GM21529 (cell line): ENCODE measurements around the gene TXNL1.
"Not testable (repeated sequence)": the region's sequence is repeated elsewhere in the genome, so short reads cannot be mapped to it uniquely, and the experiment has no call there.

Experiments
- ATAC-seq: cut with Tn5 transposase; IDR thresholded peaks from one replicate; pipeline ENCODE4 v1.9.1; 2021; ENCODE audit not compliant: unreplicated experiment

Gene TXNL1

DNA sequence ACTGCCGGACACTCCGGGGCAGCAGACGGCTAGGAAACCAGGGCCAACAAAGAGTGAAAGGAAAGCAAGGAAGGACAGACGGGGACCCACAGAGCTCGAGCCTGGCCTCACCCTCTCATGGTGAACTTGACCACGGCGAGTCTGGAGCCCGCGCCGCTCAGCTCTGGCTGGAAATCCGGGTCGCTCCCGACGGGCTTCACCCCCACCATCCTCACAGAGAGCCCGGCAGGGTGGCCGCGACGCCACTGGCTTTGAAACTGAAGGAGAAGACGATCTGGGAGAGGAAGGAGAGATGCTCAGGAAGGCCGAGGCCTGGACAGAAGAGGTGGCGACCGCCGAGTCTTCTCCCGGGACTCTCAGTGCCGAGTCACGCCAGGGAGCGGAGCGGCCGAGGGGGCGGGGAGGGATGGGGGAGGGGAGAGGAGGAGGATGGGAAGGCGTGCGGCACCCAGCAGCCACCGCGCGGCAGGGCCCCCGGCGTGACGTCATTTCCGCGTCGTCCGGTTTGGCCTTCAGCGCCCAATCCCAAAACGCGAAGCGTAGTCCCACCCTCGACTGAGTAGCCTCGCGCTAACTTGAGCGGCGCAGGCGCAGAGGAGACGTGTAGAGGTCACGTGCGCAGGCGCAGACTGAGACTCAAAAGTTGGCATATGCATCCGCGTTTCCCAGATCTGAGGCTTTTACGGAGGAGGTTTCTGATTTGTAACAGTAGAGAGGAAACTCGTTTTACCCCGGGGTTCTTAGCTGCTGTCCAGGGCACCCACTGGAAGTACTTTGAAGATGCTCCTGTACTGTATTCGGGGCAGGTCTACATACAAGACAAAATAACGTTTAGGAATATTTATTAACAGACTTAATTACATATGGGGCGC, at the start of gene TXNL1:
TXNL1 (minus strand) TSS at position 361 of the 872 bp plus-strand sequence; CDS start at position 209, 152 bp downstream.
- peak; percentile 93 for ATAC-seq

DNA sequence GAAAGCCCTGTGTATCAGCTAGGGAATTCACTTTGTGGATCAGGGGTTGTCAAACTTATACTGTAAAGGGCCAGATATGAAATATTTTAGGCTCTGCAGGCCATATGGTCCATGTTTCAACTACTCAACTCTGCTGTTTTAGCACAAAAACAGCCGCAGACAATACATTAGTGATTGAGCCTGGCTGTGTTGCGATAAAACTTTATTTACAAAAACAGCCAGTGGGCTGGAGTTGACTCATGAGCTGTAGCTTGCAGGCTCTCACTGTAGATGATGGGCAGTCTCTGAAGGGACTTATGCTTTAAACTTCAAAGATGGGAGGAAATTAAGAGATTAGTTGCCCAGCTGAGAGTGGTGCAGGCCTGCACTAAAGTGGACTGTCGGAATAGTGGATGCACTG, 45.9 kb upstream of the TXNL1 start:
- no peak for ATAC-seq

DNA sequence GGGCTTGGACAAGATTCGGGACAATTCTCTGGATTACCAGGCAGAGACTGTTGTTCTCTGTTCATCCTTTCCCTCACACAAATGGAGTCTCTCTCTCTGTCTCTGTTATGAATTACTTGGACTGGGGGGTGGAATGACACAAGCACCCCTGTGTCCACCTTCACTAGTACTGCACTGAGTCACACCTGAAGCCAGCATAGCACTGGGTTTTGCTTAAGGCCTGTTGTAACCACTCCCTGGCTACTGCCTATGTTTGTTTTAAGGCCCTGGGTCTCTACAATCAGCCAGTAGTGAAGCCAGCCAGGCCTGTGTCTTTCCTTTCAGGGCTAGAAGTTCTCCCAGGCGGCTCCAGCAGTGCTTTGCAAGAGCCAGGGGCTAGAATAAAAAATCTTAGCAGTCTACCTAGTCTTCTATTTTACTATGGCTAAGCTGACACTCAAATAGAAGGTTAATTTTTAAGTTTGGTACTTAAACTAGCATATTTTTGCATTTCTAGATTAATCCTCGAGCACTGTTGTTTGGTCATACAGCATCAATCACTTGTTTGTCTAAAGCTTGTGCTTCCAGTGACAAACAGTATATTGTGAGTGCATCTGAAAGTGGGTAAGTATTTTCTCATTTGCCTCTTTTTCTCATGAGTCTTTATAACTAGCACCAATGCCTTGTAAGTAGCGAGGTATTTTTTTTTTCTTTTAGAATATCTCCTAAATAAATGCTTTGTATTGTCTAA, 40.6 kb upstream of the TXNL1 start:
- ATAC-seq, result no peak

DNA sequence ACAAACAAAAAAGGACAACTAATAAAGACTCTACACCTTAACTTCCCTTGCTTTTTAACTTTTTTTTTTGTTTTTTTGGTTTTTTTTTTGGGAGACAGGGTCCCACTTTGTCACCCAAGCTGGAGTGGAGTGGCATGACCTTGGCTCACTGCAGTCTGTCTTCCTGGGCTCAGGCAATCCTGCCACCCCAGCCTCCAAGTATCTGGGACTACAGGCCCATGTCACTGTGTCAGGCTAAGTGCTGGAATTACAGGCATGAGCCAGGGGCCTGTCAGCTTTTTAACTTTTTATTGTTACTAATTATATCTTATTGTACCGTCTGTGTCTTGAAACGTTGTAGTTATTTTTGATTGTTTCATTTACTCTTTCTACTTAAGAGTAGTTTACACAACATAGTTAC, 38.2 kb upstream of the TXNL1 start:
- no peak for ATAC-seq

DNA sequence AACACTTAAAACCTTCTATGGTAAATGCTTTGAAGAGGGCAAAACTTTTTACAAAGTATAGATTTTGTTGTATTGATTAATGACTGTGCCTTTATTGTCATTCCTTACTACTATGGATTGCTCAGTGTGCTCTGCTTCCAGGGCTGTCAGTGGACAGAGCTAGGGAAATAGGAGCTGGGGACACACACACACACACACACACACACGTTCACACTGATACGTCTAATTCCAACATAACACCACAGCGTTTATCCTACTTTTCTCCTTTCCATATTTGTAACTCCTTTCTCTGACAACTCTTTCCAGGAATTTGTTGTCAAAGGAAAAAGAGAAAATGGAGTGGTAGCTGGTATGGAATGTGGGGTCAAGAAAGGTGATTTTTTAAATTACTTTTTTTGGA, 34.6 kb upstream of the TXNL1 start:
- ATAC-seq, result no peak

DNA sequence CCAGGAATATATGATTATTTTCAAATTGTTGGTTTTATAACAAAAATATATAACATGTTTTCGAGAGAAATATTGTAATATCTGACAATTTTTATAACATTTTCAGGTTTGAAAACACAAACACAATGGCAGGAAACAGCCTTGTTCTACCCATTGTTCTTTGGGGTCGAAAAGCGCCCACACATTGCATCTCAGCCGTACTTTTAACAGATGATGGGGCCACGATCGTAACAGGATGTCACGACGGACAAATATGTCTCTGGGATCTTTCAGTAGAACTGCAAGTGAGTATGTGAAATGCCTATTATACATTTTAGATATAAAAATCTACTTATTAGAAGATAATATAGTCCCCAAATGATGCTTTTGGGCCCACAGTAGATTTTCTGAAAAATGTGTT, 34.0 kb upstream of the TXNL1 start:
- ATAC-seq, result no peak

DNA sequence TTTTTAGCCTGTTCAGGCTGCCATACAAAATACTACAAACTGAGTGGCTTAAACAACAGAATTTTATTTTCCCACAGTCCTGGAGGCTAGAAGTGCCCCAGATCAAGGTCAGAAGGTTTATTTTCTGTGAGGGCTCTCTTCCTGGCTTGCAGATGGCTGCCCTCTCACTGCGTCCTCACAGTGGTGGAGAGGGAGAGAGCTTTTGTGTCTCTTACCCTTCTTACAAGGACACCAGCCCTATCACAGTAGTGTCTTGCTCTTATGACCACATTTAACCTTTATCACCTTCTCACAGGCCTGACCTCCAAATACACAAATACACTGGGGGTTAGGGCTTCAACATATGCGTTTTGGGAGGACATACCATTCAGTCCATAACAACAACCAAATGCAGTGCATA, 24.5 kb upstream of the TXNL1 start:
- no peak for ATAC-seq

DNA sequence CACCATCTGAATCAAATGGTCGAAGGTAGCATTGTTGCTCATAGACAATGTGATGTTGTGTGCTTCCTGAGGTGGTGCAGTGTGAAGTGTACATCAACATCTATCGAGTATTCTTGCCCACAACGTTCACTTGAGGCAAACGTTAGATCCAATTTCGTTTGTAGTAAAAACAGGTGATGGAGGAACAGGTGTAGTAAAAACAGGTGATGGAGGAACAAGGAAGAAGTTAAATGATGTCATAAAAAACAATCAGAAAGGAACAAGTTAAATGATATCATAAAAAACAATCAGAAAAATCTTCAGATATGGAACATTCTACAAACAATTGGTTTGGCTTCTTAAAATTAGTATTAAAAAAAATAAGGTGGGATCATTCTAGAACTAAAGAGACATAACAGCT, 24.1 kb upstream of the TXNL1 start:
- ATAC-seq, result no peak

DNA sequence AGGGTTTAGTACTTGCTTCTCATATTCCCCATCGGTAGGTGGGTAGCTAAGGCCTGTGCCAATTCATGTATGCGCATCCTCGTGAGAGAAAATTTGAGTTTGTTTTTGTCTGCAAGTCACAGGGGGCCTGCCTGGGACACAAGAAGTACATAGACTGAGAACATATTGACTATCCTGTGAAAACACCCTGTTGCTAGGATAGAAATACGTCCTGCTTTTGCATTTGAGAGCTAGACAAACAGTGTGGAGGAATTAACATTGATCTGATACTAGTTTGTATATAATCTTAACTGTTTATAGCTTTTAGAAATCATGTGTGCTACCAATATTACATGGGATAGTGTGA, 23.6 kb upstream of the TXNL1 start:
- no peak for ATAC-seq

DNA sequence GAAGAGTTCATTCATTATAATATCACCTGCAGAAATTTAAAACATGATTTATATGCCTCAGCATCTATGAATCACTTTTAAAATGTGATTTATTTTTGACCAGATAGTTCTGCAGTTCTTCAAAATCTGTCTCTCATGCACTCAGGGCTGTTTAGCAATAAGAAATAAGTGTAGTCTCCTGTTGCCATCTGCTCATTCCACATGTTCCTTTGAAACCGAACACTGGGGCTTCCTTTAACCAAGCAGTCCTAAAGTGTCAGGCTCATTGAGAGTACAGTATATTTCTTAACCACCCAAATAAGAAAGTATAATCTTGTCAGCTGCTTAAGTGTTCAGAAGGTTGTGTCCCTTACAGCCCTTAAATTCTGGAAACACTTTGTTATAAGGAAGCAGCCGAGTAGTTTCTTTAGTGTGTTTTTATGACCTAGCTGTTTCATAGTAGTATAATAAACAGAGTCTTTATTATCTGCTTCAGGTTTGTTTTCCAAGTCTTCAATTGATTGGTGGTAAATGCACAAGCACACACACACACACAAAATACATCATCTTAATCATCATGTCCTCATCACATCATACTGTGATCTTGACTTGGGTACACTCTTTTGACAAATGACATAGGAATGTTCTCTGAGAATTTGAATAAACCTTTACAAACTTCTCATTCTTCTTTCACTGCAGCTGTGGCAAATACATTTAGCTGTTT, 23.1 kb upstream of the TXNL1 start:
- no peak for ATAC-seq

DNA sequence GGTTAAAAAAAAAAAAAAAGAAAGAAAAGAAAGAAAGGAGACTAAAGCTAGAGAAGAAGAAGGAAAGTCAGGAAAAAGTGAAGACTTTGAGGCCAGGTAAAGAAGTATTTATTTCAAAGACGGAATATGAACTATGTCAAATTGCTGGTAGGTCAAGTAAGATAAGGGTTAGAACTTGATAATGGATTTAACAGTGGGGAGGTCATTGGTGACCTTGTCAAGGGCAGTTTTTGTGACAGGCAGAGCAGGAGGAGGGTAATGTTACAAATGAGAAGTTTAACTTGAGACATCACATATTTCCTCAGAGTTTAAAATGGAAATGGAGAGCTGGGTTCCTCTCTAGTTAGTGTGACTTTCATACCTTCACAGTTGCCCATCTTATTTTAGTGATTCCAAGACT, 22.3 kb upstream of the TXNL1 start:
- ATAC-seq, result no peak

DNA sequence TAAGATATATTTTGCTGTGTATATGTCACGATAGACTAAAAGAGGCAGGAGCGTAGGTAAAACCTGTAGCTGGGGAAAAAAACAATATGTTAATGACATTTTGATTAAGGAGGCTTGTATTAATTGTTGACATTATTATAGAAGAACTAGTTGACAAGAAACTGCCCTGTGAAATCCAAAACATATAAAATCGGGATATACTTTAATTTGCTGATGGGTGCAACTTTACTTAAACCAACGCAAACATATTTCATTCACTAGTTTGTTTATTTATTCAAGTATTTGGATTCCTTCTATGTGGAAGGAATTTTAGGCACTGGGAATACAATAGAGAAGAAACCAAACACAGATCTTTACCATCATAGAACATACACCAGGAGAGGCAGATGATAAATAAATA, 20.7 kb upstream of the TXNL1 start:
- ATAC-seq, result no peak

DNA sequence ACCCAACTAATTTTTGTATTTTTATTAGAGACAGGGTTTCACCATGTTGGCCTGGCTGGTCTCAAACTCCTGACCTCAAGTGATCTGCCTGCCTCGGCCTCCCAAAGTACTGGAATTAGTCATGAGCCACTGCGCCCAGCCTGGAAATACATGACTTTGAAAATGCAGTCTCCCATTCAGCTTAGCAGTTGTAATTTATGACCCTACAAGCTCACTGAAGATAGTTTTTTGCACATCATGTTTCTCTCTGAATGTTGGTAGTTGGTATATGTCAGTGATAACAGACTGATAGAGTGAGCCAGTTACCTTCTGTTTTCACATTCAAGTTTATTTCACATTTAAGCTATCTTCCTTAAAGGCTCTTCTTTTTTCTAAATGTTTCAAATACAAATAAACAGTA, 19.9 kb upstream of the TXNL1 start:
- ATAC-seq, result no peak

DNA sequence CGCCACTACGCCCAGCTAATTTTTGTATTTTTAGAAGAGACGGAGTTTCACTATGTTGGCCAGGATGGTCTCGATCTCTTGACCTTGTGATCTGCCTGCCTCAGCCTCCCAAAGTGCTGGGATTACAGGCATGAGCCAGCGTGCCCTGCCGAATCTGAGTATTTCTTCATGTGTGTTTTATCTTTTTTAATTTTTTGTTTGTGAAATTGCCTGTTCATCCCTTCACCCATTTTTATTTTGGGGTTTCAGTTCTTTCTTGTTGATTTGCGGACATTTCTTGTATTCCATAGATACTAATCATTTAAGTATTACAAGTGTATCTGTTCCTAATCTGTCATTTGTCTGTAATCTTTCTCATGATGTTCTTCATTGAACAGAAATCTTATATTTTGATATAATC, 15.9 kb upstream of the TXNL1 start:
- ATAC-seq, result not testable (repeated sequence)

DNA sequence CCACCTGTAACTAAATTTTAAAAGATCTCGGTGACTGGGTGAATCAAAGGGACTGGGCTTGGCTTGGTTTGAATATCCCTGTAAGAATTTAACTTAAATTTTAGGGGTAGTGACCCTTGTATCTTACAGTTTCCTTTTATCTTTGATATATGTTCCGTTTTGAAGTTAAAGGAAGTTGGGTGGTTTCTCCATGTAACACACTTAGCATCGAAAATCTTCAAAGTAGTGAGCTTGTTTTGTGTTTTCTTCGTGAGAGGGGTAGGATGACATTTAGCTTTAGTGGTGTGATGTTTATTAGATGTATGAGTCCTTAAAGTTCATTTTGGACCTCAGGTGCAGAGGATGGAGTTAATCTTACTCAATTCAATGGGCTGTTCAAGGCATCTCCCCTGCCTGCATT, 14.4 kb upstream of the TXNL1 start:
- ATAC-seq, result no peak

DNA sequence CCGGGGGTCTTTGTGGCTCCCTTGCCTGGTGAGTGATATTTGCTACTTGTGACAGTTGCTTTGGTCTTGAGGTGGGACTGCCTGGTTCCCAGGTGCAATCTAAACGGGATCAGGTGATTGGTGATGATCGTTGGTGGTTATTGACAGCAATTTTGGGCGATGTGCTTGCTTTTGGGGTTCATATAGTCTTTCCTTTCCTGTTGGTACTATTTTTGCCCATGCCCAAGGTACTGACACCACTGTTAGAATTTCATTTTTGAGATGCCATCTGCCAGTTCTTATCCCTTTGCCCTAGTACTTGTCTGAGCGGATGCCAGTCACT, 13.3 kb upstream of the TXNL1 start:
- ATAC-seq, result no peak

DNA sequence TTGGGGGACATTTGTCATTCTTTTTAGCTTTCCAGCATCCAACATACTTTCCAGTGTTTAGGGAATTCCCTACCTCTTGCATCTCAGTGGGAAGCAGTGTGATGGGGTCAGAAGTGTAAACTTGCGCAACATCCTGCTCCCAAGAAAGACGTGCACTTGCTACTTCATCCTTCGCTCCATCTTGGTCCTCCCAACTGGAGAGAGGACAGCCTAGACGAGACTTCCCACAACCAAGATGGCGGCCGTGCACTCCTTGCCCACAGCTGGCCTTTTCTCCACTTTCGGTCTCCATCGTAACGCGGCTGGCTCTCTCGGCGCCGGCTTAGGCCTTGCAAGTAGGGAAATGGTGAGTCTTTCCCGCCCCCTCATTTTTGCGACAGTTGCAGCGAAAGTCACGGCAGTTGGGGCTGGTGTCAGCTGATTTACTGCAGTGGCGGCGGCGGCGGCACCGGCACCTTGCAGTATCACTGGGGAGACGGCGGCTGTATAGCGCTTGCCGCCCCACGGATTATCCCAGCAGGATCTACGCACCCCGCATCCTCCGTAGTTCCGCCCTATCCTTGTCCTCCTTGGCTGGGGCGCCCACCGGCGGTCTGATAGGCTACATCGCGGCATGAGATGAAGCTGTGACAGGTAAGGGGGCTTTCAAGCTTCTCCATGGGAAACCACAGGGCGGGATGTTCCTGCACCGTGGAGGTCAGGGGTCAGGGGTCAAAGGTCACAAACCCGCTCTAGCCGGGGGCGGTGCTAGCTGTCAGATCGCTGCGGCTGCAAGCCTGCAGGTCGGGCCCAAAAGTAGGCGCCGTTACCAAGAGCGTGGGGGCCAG, 12.8 kb upstream of the TXNL1 start, which contains the start of gene WDR7:
WDR7 (plus strand) TSS at position 416 of the 827 bp plus-strand sequence. CDS start 21,157 bp downstream, outside the sequence.
- ATAC-seq, result peak; percentile 97

DNA sequence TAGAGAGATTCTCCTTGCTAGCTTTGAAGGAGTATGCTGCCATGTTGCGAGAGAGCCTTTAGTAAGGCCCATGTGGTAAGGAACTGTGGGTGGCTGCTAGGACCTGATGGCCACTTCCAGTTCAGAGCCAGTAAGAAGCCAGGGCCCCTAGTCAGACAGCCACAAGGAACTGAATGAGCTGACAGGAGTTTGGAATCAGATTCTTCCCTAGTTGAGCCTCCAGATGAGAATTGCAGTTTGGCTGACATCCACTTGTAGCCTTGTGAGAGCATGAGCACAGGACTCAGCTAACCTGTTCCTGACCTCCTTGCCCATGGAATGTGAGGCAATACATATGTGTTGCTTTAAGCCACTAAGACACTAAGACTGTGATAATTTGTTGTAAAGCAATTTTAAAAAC, 11.6 kb upstream of the TXNL1 start:
- ATAC-seq, result no peak

DNA sequence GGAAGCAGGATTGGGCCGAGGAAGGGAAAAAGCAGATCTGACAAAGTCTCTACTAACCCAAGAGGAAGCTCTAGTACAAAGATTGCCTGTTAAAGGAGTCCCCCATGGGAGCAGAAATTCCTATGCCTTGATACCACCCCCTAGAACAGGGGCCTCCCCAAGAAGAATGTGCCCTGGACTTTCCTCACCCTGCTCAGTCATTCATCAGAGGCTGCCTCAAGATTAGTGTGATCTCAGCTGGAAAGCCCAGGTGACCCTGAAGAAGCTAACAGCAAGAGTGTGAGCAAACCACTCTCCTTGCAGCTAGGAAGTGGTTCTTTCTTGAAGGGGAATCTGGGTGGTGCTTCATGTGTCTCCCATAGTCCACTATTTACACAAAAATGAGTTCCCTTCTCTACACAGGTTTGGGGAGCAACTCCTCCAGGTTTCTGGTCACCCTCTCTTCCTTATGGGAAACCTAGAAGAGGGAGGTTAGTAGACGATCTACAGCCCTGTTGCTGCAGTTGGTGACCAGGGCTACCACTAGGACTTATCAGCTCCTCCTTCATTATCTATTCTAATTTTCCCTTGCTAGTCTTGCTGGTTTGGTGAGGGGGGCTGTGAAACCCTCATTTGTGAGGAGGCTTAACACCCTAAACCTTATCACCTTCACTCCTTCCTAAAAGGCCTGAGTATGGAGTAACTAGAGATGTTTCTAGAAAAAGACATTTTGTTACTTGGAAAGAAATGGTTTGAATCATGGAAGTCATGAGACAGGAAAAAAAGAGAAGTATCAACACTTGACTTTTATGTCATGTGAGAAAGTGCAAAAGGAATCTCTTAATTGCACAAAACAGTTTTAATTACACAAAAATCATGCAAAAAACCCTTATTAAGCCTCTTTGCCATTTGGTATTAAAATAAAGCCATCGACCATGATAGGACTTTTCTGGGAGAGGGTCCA, 9.8 kb upstream of the TXNL1 start:
- no peak for ATAC-seq

DNA sequence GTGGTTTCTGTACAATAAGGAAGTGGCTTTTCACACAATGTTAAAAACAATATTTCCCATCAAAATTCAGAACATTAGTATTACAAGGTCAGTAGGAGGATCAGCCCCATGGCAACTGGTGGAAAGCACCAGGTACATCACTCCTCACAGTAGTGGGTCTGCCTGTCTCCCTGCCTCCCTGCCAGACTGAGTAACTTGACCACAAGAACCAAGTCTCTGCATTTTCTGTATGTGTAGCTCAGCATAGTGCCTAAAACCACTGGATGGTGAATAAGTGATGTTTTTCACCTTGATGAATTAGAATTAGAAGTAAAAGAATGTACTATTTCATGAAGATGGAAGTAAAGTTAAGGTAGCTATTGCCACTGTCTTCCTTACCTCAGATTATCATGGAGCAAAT, 8.7 kb upstream of the TXNL1 start:
- no peak for ATAC-seq
